H1 (cell line): ENCODE data around the gene HILPDA. TPM values are rescaled to one million over a fixed set of nuclear protein-coding genes. Genes with fewer than 3 reads are reported as not detected.

Experiments
- CTCF ChIA-PET: fragments of 300-600 bp; sonication (Branson Sonifier 250); formaldehyde crosslinking; loops from one replicate; lab custom pipeline; 2021; ENCODE audit not compliant: partially characterized antibody; lab: Charles Lee
- POLR2A ChIA-PET: fragments of 300-600 bp; sonication (Branson Sonifier 250); formaldehyde crosslinking; loops from one replicate; lab custom pipeline; 2021; ENCODE audit warnings: inconsistent platforms; ENCODE audit not compliant: partially characterized antibody; lab: Charles Lee
- DNase-seq, 2 experiments: peaks; one replicate each; pipeline versions ENCODE4 v3.0.0 to v3.0.0-alpha.2; 2010 to 2022; ENCODE audit warnings: low spot score in 2 of 2, low read depth in 1 of 2, mixed read lengths in 1 of 2
- FAIRE-seq: peaks from 2 replicates; lab custom pipeline; 2011; peaks lifted over from hg19 to GRCh38; lab: Jason Lieb, UNC
- H2AFZ ChIP-seq: 2 replicates; pipeline ENCODE4 v1.8.1; 2012; ENCODE audit warnings: low read length, inconsistent platforms
- H2AK5ac ChIP-seq: 2 replicates; pipeline ENCODE4 v1.6.1; 2013; ENCODE audit warnings: low read depth, low read length
- H2BK120ac ChIP-seq: replicated peaks from 2 replicates; pipeline ENCODE3; 2013; ENCODE audit warnings: low read depth, low read length, inconsistent platforms
- H2BK12ac ChIP-seq: 2 replicates; pipeline ENCODE4 v1.6.1; 2013; ENCODE audit warnings: low read depth, low read length
- H2BK15ac ChIP-seq: 2 replicates; pipeline ENCODE4 v1.6.1; 2013; ENCODE audit warnings: low read length
- H2BK20ac ChIP-seq: 2 replicates; pipeline ENCODE4 v1.6.1; 2013; ENCODE audit warnings: low read length
- H2BK5ac ChIP-seq: 2 replicates; pipeline ENCODE4 v1.6.1; 2013; ENCODE audit warnings: low read depth, low read length
- H3K14ac ChIP-seq: 2 replicates; pipeline ENCODE4 v1.6.1; 2013; ENCODE audit warnings: inconsistent platforms; ENCODE audit not compliant: insufficient read length
- H3K18ac ChIP-seq: 2 replicates; pipeline ENCODE4 v1.6.1; 2013; ENCODE audit warnings: low read length; ENCODE audit errors: extremely low read depth
- H3K23ac ChIP-seq: 2 replicates; pipeline ENCODE4 v1.6.1; 2013; ENCODE audit warnings: inconsistent platforms; ENCODE audit not compliant: insufficient read length
- H3K23me2 ChIP-seq: 2 replicates; pipeline ENCODE4 v1.6.1; 2013; ENCODE audit warnings: low read depth, low read length
- H3K27ac ChIP-seq: 2 replicates; pipeline ENCODE4 v1.6.1; 2011; ENCODE audit warnings: low read depth, low read length, inconsistent platforms
- H3K27me3 ChIP-seq, 4 experiments: replicated peaks in 1 of 4; 1 replicate in 1 of 4; 2 replicates in 3 of 4; pipeline versions ENCODE4 v1.6.1 to v1.8.1; 2011 to 2013; ENCODE audit warnings: low read length in 3 of 4, mild to moderate bottlenecking in 3 of 4, inconsistent platforms in 2 of 4, mixed read lengths in 2 of 4, moderate library complexity in 1 of 4; ENCODE audit not compliant: control insufficient read depth in 3 of 4, insufficient read depth in 3 of 4; ENCODE audit errors: extremely low read depth in 1 of 4
- H3K36me3 ChIP-seq, 4 experiments: 2 replicates each; pipeline versions ENCODE4 v1.6.1 to v1.8.1; 2011 to 2013; ENCODE audit warnings: mild to moderate bottlenecking in 4 of 4, low read length in 3 of 4, moderate library complexity in 2 of 4, control low read depth in 1 of 4, inconsistent platforms in 1 of 4; ENCODE audit not compliant: insufficient read depth in 4 of 4, control insufficient read depth in 2 of 4
- H3K4ac ChIP-seq: replicated peaks from 2 replicates; pipeline ENCODE3; 2013; ENCODE audit warnings: low read length, low read depth, mixed read lengths, inconsistent platforms; ENCODE audit not compliant: insufficient read length
- H3K4me1 ChIP-seq, 4 experiments: replicated peaks in 1 of 4; 1 replicate in 1 of 4; 2 replicates in 3 of 4; pipeline versions ENCODE4 v1.6.1 to v1.8.1; 2011 to 2013; ENCODE audit warnings: low read length in 3 of 4, inconsistent platforms in 2 of 4, mixed read lengths in 1 of 4; ENCODE audit not compliant: insufficient read depth in 4 of 4, control insufficient read depth in 3 of 4
- H3K4me2 ChIP-seq, 2 experiments: 2 replicates each; pipeline versions ENCODE4 v1.6.1 to v1.8.1; 2011 to 2013; ENCODE audit warnings: low read depth in 2 of 2, low read length in 2 of 2, control low read depth in 1 of 2, inconsistent platforms in 1 of 2, mild to moderate bottlenecking in 1 of 2; ENCODE audit not compliant: insufficient read depth in 1 of 2
- H3K4me3 ChIP-seq, 4 experiments: fragments of 200-600, 300-600 bp in 1 of 4; sonication (generic), shearing (Covaris generic), sonication (Bioruptor Twin) in 1 of 4; 2 replicates each; pipeline versions ENCODE4 v1.5.1 to v1.8.1; 2011 to 2016; ENCODE audit warnings: low read length in 4 of 4, low read depth in 3 of 4, control low read depth in 2 of 4, inconsistent platforms in 2 of 4, mild to moderate bottlenecking in 2 of 4, mixed read lengths in 1 of 4, moderate library complexity in 1 of 4; ENCODE audit not compliant: insufficient read depth in 2 of 4; ENCODE audit errors: extremely low read depth in 1 of 4
- H3K56ac ChIP-seq: replicated peaks from 2 replicates; pipeline ENCODE3; 2013; ENCODE audit warnings: low read depth, mild to moderate bottlenecking, mixed read lengths, low read length, inconsistent platforms; ENCODE audit not compliant: insufficient read length
- H3K79me1 ChIP-seq: 2 replicates; pipeline ENCODE4 v1.6.1; 2013; ENCODE audit warnings: low read depth, low read length, control low read depth
- H3K79me2 ChIP-seq, 2 experiments: 2 replicates each; pipeline versions ENCODE4 v1.6.1 to v1.8.1; 2012 to 2013; ENCODE audit warnings: low read length in 2 of 2, mild to moderate bottlenecking in 2 of 2, inconsistent platforms in 1 of 2; ENCODE audit not compliant: insufficient read depth in 2 of 2, control insufficient read depth in 1 of 2
- H3K9ac ChIP-seq, 4 experiments: replicated peaks in 1 of 4; 1 replicate in 1 of 4; 2 replicates in 3 of 4; pipeline versions ENCODE4 v1.6.1 to v1.8.1; 2011 to 2013; ENCODE audit warnings: low read depth in 3 of 4, low read length in 3 of 4, control low read depth in 2 of 4, mild to moderate bottlenecking in 2 of 4, moderate library complexity in 2 of 4, inconsistent platforms in 1 of 4; ENCODE audit errors: extremely low read depth in 1 of 4
- H3K9me3 ChIP-seq, 2 experiments: 2 replicates each; pipeline versions ENCODE4 v1.6.1 to v1.8.1; 2012 to 2013; ENCODE audit warnings: mild to moderate bottlenecking in 2 of 2, moderate library complexity in 2 of 2, control low read depth in 1 of 2, inconsistent platforms in 1 of 2, low read depth in 1 of 2, low read length in 1 of 2, mixed read lengths in 1 of 2; ENCODE audit not compliant: insufficient read depth in 2 of 2
- H4K20me1 ChIP-seq, 2 experiments: replicated peaks in 1 of 2; 2 replicates each; pipeline versions ENCODE3 to v1.8.1; 2011 to 2013; ENCODE audit warnings: inconsistent platforms in 2 of 2, low read length in 2 of 2, mild to moderate bottlenecking in 1 of 2; ENCODE audit not compliant: insufficient read depth in 2 of 2, control insufficient read depth in 1 of 2
- H4K5ac ChIP-seq: 2 replicates; pipeline ENCODE4 v1.6.1; 2013; ENCODE audit warnings: low read length, low read depth, mixed read lengths, inconsistent platforms; ENCODE audit not compliant: insufficient read length
- H4K8ac ChIP-seq: 2 replicates; pipeline ENCODE4 v1.8.0; 2013; ENCODE audit warnings: mild to moderate bottlenecking, moderate library complexity, low read length, inconsistent platforms; ENCODE audit not compliant: insufficient read depth; ENCODE audit errors: extremely low read depth
- H4K91ac ChIP-seq: replicated peaks from 2 replicates; pipeline ENCODE3; 2013; ENCODE audit warnings: low read length, mixed read lengths, inconsistent platforms; ENCODE audit not compliant: insufficient read length
- JUN ChIP-seq: IDR thresholded peaks from 2 replicates; pipeline ENCODE4 v1.6.1; 2011; ENCODE audit warnings: low read depth, mild to moderate bottlenecking, improper control_type of control experiment, low read length
- KDM1A ChIP-seq: fragments of 200-600, 300-600 bp; sonication (generic); IDR thresholded peaks from 2 replicates; pipeline ENCODE4 v1.7.1; 2016; ENCODE audit warnings: mild to moderate bottlenecking, low read length, borderline replicate concordance
- SP4 ChIP-seq: IDR thresholded peaks from 2 replicates; pipeline ENCODE4 v1.6.1; 2012; ENCODE audit warnings: low read length, inconsistent platforms
- WGBS, 2 experiments: shearing (Covaris generic) in 1 of 2; methylation state at CpG; one replicate each; pipeline versions ENCODE4 v1.1.6 to v1.1.7; 2013 to 2015; ENCODE audit warnings: low lambda C conversion rate in 2 of 2, mixed read lengths in 2 of 2, inconsistent platforms in 1 of 2, low coverage in 1 of 2, missing lambda C conversion rate in 1 of 2; ENCODE audit not compliant: insufficient replicate concordance in 2 of 2, insufficient coverage in 1 of 2, insufficient read length in 1 of 2; ENCODE audit errors: extremely low coverage in 1 of 2, missing lambda C conversion rate in 1 of 2; 5-methylcytosine and 5-hydroxymethylcytosine counted together
- polyA plus RNA-seq, 7 experiments: library from polyadenylated mRNA; depleted of rRNA in 3 of 7; stranded (reverse) in 5 of 7; unstranded in 2 of 7; fragments of >200 nt in 5 of 7; fragments of 200-250 nt in 2 of 7; gene quantifications; 1 replicate in 5 of 7; 2 replicates in 1 of 7; 4 replicates in 1 of 7; pipeline versions ENCODE4 v1.2.1 to v1.2.3, GENCODE V29; 2011 to 2013; ENCODE audit warnings: missing spikeins in 2 of 7, mixed read lengths in 2 of 7
- total RNA-seq: library from RNA; stranded (reverse); fragmentation: NEBNext Ultra II Directional; extraction: Animal tissue kit (Norgen Biotek cat#: 25700); gene quantifications from 2 replicates; pipeline ENCODE4 v1.2.1, GENCODE V29; 2021

The HILPDA gene
- total and polyA plus RNA-seq, 2 of the 8 experiments (the other 6 are each of a cell fraction or from before 2014, with no cell fraction given): 35.6 to 80.0 TPM

DNA sequence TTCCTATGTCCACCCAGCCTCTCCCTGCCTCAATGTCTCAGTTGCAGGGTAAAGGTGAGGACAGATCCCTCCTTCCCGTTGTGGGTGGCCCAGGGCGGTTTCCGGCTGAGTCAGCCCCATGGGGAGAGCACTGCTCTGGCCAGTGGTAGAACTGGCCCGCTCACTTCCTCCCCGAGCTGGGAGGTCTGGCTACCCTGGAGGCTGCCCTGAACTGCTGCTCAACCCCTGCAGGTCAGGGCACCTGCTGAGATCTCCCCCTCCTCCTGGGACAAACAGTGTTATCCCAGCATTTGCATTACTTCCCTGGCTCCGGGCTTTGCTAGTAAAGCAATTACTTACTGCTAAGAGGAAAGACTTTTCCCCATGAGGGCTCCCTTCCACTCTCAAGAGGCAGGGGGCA, 24.5 kb upstream of the HILPDA start:
- TF ChIP-seq KDM1A: peak; percentile 51; the same call in 1 of the 2 replicates
- no peak for TF ChIP-seq JUN
- TF ChIP-seq SP4: no peak
- Histone ChIP-seq H3K18ac (no peak overlapping the region; the same call in 1 of the 2 replicates), H4K8ac (no peak overlapping the region), H4K20me1 (no peaks in the 10 kb centered on the region), H3K36me3 (no peaks in the 10 kb centered on the region), H2BK5ac (no peak overlapping the region), H3K27ac (no peak overlapping the region), H2BK120ac (no peak overlapping the region), H3K9me3 (no peaks in the 10 kb centered on the region), H3K27me3 (no peaks in the 10 kb centered on the region), H3K4me2 (no peak overlapping the region), H3K56ac (no peak overlapping the region), H3K14ac (no peak overlapping the region), H3K4ac (no peak overlapping the region), H3K4me3 (no peak overlapping the region), H2BK15ac (no peak overlapping the region), H2AFZ (no peak overlapping the region), H3K9ac (no peak overlapping the region), H4K91ac (no peak overlapping the region), H3K23ac (no peak overlapping the region), H2AK5ac (no peak overlapping the region), H3K4me1 (peaks cover 3 to 12% (median 8%) of the 10 kb centered on the region in 4 experiments; a peak in 4 of 7 replicates), H2BK12ac (no peak overlapping the region), H3K23me2 (no peaks in the 10 kb centered on the region), H3K79me2 (no peaks in the 10 kb centered on the region), H4K5ac (no peak overlapping the region), H3K79me1 (no peaks in the 10 kb centered on the region), H2BK20ac (no peak overlapping the region)
- FAIRE-seq: no peak
- 80% methylated on average over 6 of the region's 6 CpGs; no CpG with 5 or more reads in 1 of the 2 experiments for WGBS, 2 experiments
- no peak for DNase-seq
- ChIA-PET CTCF (interaction anchor here (1.1 to 25.2 kb wide), 8 partner anchors 12 to 44 kb away, joined by 4 to 477 read pairs (median 46); partner anchors contain the start of genes IMPDH1 and METTL2B), POLR2A (interaction anchor here (0.9 to 1.9 kb wide), 6 partner anchors 13 to 28 kb away, joined by 3 to 6 read pairs (median 3); partner anchors contain the start of gene HILPDA)
